OCI-LY7 (cell line): Measurements from ENCODE around the gene SPATA2.

Experiments
- CTCF ChIP-seq: fragments of 200-600 bp; sonication (generic); conservative IDR thresholded peaks from 2 replicates; pipeline ENCODE4 v1.5.1; 2014; ENCODE audit warnings: mild to moderate bottlenecking, antibody characterized with exemption, low read length, moderate library complexity, mixed read lengths
- EZH2phosphoT487 ChIP-seq: fragments of 200-600 bp; sonication (generic); IDR thresholded peaks from 2 replicates; pipeline ENCODE4 v1.6.1; 2018; ENCODE audit warnings: low read depth, borderline replicate concordance, mild to moderate bottlenecking, mixed run types, antibody characterized with exemption, low read length, moderate library complexity, mixed read lengths

GRCh38 chr20:49888212-49889000 lies 26.9 kb downstream of the SPATA2 start:
- TF ChIP-seq CTCF = peak; percentile 96
- no peak for TF ChIP-seq EZH2phosphoT487
